H1 (cell line): ENCODE measurements around the gene DKC1. TPM values are rescaled to one million over a fixed set of nuclear protein-coding genes. Genes with fewer than 3 reads are reported as not detected.

Source experiments
- CTCF ChIA-PET: fragments of 300-600 bp; sonication (Branson Sonifier 250); formaldehyde crosslinking; loops from one replicate; lab custom pipeline; 2021; ENCODE audit not compliant: partially characterized antibody; lab: Charles Lee
- POLR2A ChIA-PET: fragments of 300-600 bp; sonication (Branson Sonifier 250); formaldehyde crosslinking; loops from one replicate; lab custom pipeline; 2021; ENCODE audit warnings: inconsistent platforms; ENCODE audit not compliant: partially characterized antibody; lab: Charles Lee
- DNase-seq, 2 experiments: peaks; one replicate each; pipeline versions ENCODE4 v3.0.0 to v3.0.0-alpha.2; 2010 to 2022; ENCODE audit warnings: low spot score in 2 of 2, low read depth in 1 of 2, mixed read lengths in 1 of 2
- FAIRE-seq: peaks from 2 replicates; lab custom pipeline; 2011; peaks lifted over from hg19 to GRCh38; lab: Jason Lieb, UNC
- H2AFZ ChIP-seq: 2 replicates; pipeline ENCODE4 v1.8.1; 2012; ENCODE audit warnings: low read length, inconsistent platforms
- H2AK5ac ChIP-seq: 2 replicates; pipeline ENCODE4 v1.6.1; 2013; ENCODE audit warnings: low read depth, low read length
- H2BK120ac ChIP-seq: replicated peaks from 2 replicates; pipeline ENCODE3; 2013; ENCODE audit warnings: low read depth, low read length, inconsistent platforms
- H2BK12ac ChIP-seq: 2 replicates; pipeline ENCODE4 v1.6.1; 2013; ENCODE audit warnings: low read depth, low read length
- H2BK15ac ChIP-seq: 2 replicates; pipeline ENCODE4 v1.6.1; 2013; ENCODE audit warnings: low read length
- H2BK20ac ChIP-seq: 2 replicates; pipeline ENCODE4 v1.6.1; 2013; ENCODE audit warnings: low read length
- H2BK5ac ChIP-seq: 2 replicates; pipeline ENCODE4 v1.6.1; 2013; ENCODE audit warnings: low read depth, low read length
- H3K14ac ChIP-seq: 2 replicates; pipeline ENCODE4 v1.6.1; 2013; ENCODE audit warnings: inconsistent platforms; ENCODE audit not compliant: insufficient read length
- H3K18ac ChIP-seq: 2 replicates; pipeline ENCODE4 v1.6.1; 2013; ENCODE audit warnings: low read length; ENCODE audit errors: extremely low read depth
- H3K23ac ChIP-seq: 2 replicates; pipeline ENCODE4 v1.6.1; 2013; ENCODE audit warnings: inconsistent platforms; ENCODE audit not compliant: insufficient read length
- H3K23me2 ChIP-seq: 2 replicates; pipeline ENCODE4 v1.6.1; 2013; ENCODE audit warnings: low read depth, low read length
- H3K27ac ChIP-seq: 2 replicates; pipeline ENCODE4 v1.6.1; 2011; ENCODE audit warnings: low read depth, low read length, inconsistent platforms
- H3K27me3 ChIP-seq, 4 experiments: replicated peaks in 1 of 4; 1 replicate in 1 of 4; 2 replicates in 3 of 4; pipeline versions ENCODE4 v1.6.1 to v1.8.1; 2011 to 2013; ENCODE audit warnings: low read length in 3 of 4, mild to moderate bottlenecking in 3 of 4, inconsistent platforms in 2 of 4, mixed read lengths in 2 of 4, moderate library complexity in 1 of 4; ENCODE audit not compliant: control insufficient read depth in 3 of 4, insufficient read depth in 3 of 4; ENCODE audit errors: extremely low read depth in 1 of 4
- H3K36me3 ChIP-seq, 4 experiments: 2 replicates each; pipeline versions ENCODE4 v1.6.1 to v1.8.1; 2011 to 2013; ENCODE audit warnings: mild to moderate bottlenecking in 4 of 4, low read length in 3 of 4, moderate library complexity in 2 of 4, control low read depth in 1 of 4, inconsistent platforms in 1 of 4; ENCODE audit not compliant: insufficient read depth in 4 of 4, control insufficient read depth in 2 of 4
- H3K4ac ChIP-seq: replicated peaks from 2 replicates; pipeline ENCODE3; 2013; ENCODE audit warnings: low read length, low read depth, mixed read lengths, inconsistent platforms; ENCODE audit not compliant: insufficient read length
- H3K4me1 ChIP-seq, 4 experiments: replicated peaks in 1 of 4; 1 replicate in 1 of 4; 2 replicates in 3 of 4; pipeline versions ENCODE4 v1.6.1 to v1.8.1; 2011 to 2013; ENCODE audit warnings: low read length in 3 of 4, inconsistent platforms in 2 of 4, mixed read lengths in 1 of 4; ENCODE audit not compliant: insufficient read depth in 4 of 4, control insufficient read depth in 3 of 4
- H3K4me2 ChIP-seq, 2 experiments: 2 replicates each; pipeline versions ENCODE4 v1.6.1 to v1.8.1; 2011 to 2013; ENCODE audit warnings: low read depth in 2 of 2, low read length in 2 of 2, control low read depth in 1 of 2, inconsistent platforms in 1 of 2, mild to moderate bottlenecking in 1 of 2; ENCODE audit not compliant: insufficient read depth in 1 of 2
- H3K4me3 ChIP-seq, 4 experiments: fragments of 200-600, 300-600 bp in 1 of 4; sonication (generic), shearing (Covaris generic), sonication (Bioruptor Twin) in 1 of 4; 2 replicates each; pipeline versions ENCODE4 v1.5.1 to v1.8.1; 2011 to 2016; ENCODE audit warnings: low read length in 4 of 4, low read depth in 3 of 4, control low read depth in 2 of 4, inconsistent platforms in 2 of 4, mild to moderate bottlenecking in 2 of 4, mixed read lengths in 1 of 4, moderate library complexity in 1 of 4; ENCODE audit not compliant: insufficient read depth in 2 of 4; ENCODE audit errors: extremely low read depth in 1 of 4
- H3K56ac ChIP-seq: replicated peaks from 2 replicates; pipeline ENCODE3; 2013; ENCODE audit warnings: low read depth, mild to moderate bottlenecking, mixed read lengths, low read length, inconsistent platforms; ENCODE audit not compliant: insufficient read length
- H3K79me1 ChIP-seq: 2 replicates; pipeline ENCODE4 v1.6.1; 2013; ENCODE audit warnings: low read depth, low read length, control low read depth
- H3K79me2 ChIP-seq, 2 experiments: 2 replicates each; pipeline versions ENCODE4 v1.6.1 to v1.8.1; 2012 to 2013; ENCODE audit warnings: low read length in 2 of 2, mild to moderate bottlenecking in 2 of 2, inconsistent platforms in 1 of 2; ENCODE audit not compliant: insufficient read depth in 2 of 2, control insufficient read depth in 1 of 2
- H3K9ac ChIP-seq, 4 experiments: replicated peaks in 1 of 4; 1 replicate in 1 of 4; 2 replicates in 3 of 4; pipeline versions ENCODE4 v1.6.1 to v1.8.1; 2011 to 2013; ENCODE audit warnings: low read depth in 3 of 4, low read length in 3 of 4, control low read depth in 2 of 4, mild to moderate bottlenecking in 2 of 4, moderate library complexity in 2 of 4, inconsistent platforms in 1 of 4; ENCODE audit errors: extremely low read depth in 1 of 4
- H3K9me3 ChIP-seq, 2 experiments: 2 replicates each; pipeline versions ENCODE4 v1.6.1 to v1.8.1; 2012 to 2013; ENCODE audit warnings: mild to moderate bottlenecking in 2 of 2, moderate library complexity in 2 of 2, control low read depth in 1 of 2, inconsistent platforms in 1 of 2, low read depth in 1 of 2, low read length in 1 of 2, mixed read lengths in 1 of 2; ENCODE audit not compliant: insufficient read depth in 2 of 2
- H4K20me1 ChIP-seq, 2 experiments: replicated peaks in 1 of 2; 2 replicates each; pipeline versions ENCODE3 to v1.8.1; 2011 to 2013; ENCODE audit warnings: inconsistent platforms in 2 of 2, low read length in 2 of 2, mild to moderate bottlenecking in 1 of 2; ENCODE audit not compliant: insufficient read depth in 2 of 2, control insufficient read depth in 1 of 2
- H4K5ac ChIP-seq: 2 replicates; pipeline ENCODE4 v1.6.1; 2013; ENCODE audit warnings: low read length, low read depth, mixed read lengths, inconsistent platforms; ENCODE audit not compliant: insufficient read length
- H4K8ac ChIP-seq: 2 replicates; pipeline ENCODE4 v1.8.0; 2013; ENCODE audit warnings: mild to moderate bottlenecking, moderate library complexity, low read length, inconsistent platforms; ENCODE audit not compliant: insufficient read depth; ENCODE audit errors: extremely low read depth
- H4K91ac ChIP-seq: replicated peaks from 2 replicates; pipeline ENCODE3; 2013; ENCODE audit warnings: low read length, mixed read lengths, inconsistent platforms; ENCODE audit not compliant: insufficient read length
- ASH2L ChIP-seq: fragments of 200-600, 300-600 bp; sonication (generic); IDR thresholded peaks from one replicate; pipeline ENCODE4 v1.7.1; 2017; ENCODE audit warnings: low read length
- BCL11A ChIP-seq, 2 experiments: IDR thresholded peaks; one replicate each; pipeline ENCODE4 v1.6.1; 2011; ENCODE audit warnings: low read depth in 2 of 2, low read length in 2 of 2, mild to moderate bottlenecking in 2 of 2
- KDM1A ChIP-seq: fragments of 200-600, 300-600 bp; sonication (generic); IDR thresholded peaks from 2 replicates; pipeline ENCODE4 v1.7.1; 2016; ENCODE audit warnings: mild to moderate bottlenecking, low read length, borderline replicate concordance
- PHF8 ChIP-seq: fragments of 200-600 bp; sonication (generic); conservative IDR thresholded peaks from 2 replicates; pipeline ENCODE4 v1.7.1; 2012; ENCODE audit warnings: low read depth, mild to moderate bottlenecking, inconsistent platforms, low read length, moderate library complexity
- RAD21 ChIP-seq, 2 experiments: IDR thresholded peaks in 1 of 2; conservative IDR thresholded peaks in 1 of 2; 2 replicates each; pipeline ENCODE4 v1.6.1; 2011; ENCODE audit warnings: low read depth in 2 of 2, low read length in 2 of 2, improper control_type of control experiment in 1 of 2, inconsistent platforms in 1 of 2, mild to moderate bottlenecking in 1 of 2, moderate library complexity in 1 of 2
- RFX5 ChIP-seq: IDR thresholded peaks from 2 replicates; pipeline ENCODE4 v1.6.1; 2011; ENCODE audit warnings: low read depth, low read length, improper control_type of control experiment, borderline replicate concordance
- RNF2 ChIP-seq: fragments of 200-900, 300-1000 bp; sonication (generic); IDR thresholded peaks from 2 replicates; pipeline ENCODE4 v1.7.1; 2016; ENCODE audit warnings: borderline replicate concordance, low read depth, mild to moderate bottlenecking, antibody characterized with exemption, low read length; ENCODE audit not compliant: poor library complexity, severe bottlenecking; ENCODE audit errors: missing control alignments
- TEAD4 ChIP-seq: IDR thresholded peaks from 2 replicates; pipeline ENCODE4 v1.6.1; 2012; ENCODE audit warnings: low read depth, low read length, inconsistent platforms, mixed read lengths
- WGBS, 2 experiments: shearing (Covaris generic) in 1 of 2; methylation state at CpG; one replicate each; pipeline versions ENCODE4 v1.1.6 to v1.1.7; 2013 to 2015; ENCODE audit warnings: low lambda C conversion rate in 2 of 2, mixed read lengths in 2 of 2, inconsistent platforms in 1 of 2, low coverage in 1 of 2, missing lambda C conversion rate in 1 of 2; ENCODE audit not compliant: insufficient replicate concordance in 2 of 2, insufficient coverage in 1 of 2, insufficient read length in 1 of 2; ENCODE audit errors: extremely low coverage in 1 of 2, missing lambda C conversion rate in 1 of 2; 5-methylcytosine and 5-hydroxymethylcytosine counted together
- polyA plus RNA-seq, 7 experiments: library from polyadenylated mRNA; depleted of rRNA in 3 of 7; stranded (reverse) in 5 of 7; unstranded in 2 of 7; fragments of >200 nt in 5 of 7; fragments of 200-250 nt in 2 of 7; gene quantifications; 1 replicate in 5 of 7; 2 replicates in 1 of 7; 4 replicates in 1 of 7; pipeline versions ENCODE4 v1.2.1 to v1.2.3, GENCODE V29; 2011 to 2013; ENCODE audit warnings: missing spikeins in 2 of 7, mixed read lengths in 2 of 7
- total RNA-seq: library from RNA; stranded (reverse); fragmentation: NEBNext Ultra II Directional; extraction: Animal tissue kit (Norgen Biotek cat#: 25700); gene quantifications from 2 replicates; pipeline ENCODE4 v1.2.1, GENCODE V29; 2021

DKC1 gene
- total and polyA plus RNA-seq, 2 of the 8 experiments (the other 6 are each of a cell fraction or from before 2014, with no cell fraction given) = 65.6 to 143 TPM

GRCh38 chrX:154804261-154804956, 41.7 kb downstream of the DKC1 start:
- H3K9me3 ChIP-seq = no peaks in the 10 kb centered on the region; a peak in 1 of 4 replicates
- H3K23ac ChIP-seq = no peak overlapping the region
- no peak for TF ChIP-seq ASH2L
- TF ChIP-seq RAD21 (IDR thresholded peaks at IDR 0.05 in 1 of 2, conservative IDR thresholded peaks at IDR 0.05 in 1 of 2; ENCODE audit: low read depth in 2 of 2, low read length in 2 of 2) = no peak
- no peak for TF ChIP-seq RNF2
- no peak for TF ChIP-seq BCL11A (IDR thresholded peaks at IDR 0.05; ENCODE audit: low read depth in 2 of 2, low read length in 2 of 2)
- no peak for TF ChIP-seq RFX5
- no peak for TF ChIP-seq KDM1A
- TF ChIP-seq TEAD4 = no peak
- TF ChIP-seq PHF8 = no peak
- H3K14ac ChIP-seq = no peak overlapping the region
- no peak overlapping the region for H2BK5ac ChIP-seq
- POLR2A ChIA-PET = interaction anchor here (0.9 to 1.6 kb wide), 4 partner anchors 14 to 41 kb away, joined by 3 to 4 read pairs (median 4); no protein-coding TSS in a partner anchor
- H3K4ac ChIP-seq = no peak overlapping the region
- peaks cover 2% of the 10 kb centered on the region; the same call in 1 of the 2 replicates for H3K23me2 ChIP-seq
- no peaks in the 10 kb centered on the region for H3K79me1 ChIP-seq
- no peak overlapping the region for H3K56ac ChIP-seq
- no peak overlapping the region for H2AK5ac ChIP-seq
- DNase-seq (no peak), FAIRE-seq (no peak)
- H2BK20ac ChIP-seq = no peak overlapping the region
- no peak overlapping the region for H4K5ac ChIP-seq
- no peak overlapping the region for H3K27ac ChIP-seq
- peaks cover 0 to 27% (median 19%) of the 10 kb centered on the region in 4 experiments; a peak in 6 of 7 replicates for H3K27me3 ChIP-seq
- H4K91ac ChIP-seq = no peak overlapping the region
- peak overlapping the region; percentile 45 to 64 (median 55); a peak in 7 of 8 replicates for H3K4me3 ChIP-seq
- H3K36me3 ChIP-seq = no peaks in the 10 kb centered on the region
- H2BK15ac ChIP-seq = no peak overlapping the region
- peaks cover 0 to 3% of the 10 kb centered on the region in 2 experiments for H4K20me1 ChIP-seq
- no peak overlapping the region for H2AFZ ChIP-seq
- CTCF ChIA-PET = interaction anchor here (1.0 kb wide), 1 partner anchor 58 kb away, joined by 3 read pairs; no protein-coding TSS in a partner anchor
- 69% methylated on average over 6 of the region's 7 CpGs; no CpG with 5 or more reads in 1 of the 2 experiments for WGBS, 2 experiments
- no peak overlapping the region for H4K8ac ChIP-seq
- H2BK12ac ChIP-seq = no peak overlapping the region
- H3K4me2 ChIP-seq = peak overlapping the region; percentile 86 to 92
- H3K4me1 ChIP-seq = peaks cover 0 to 8% (median 6%) of the 10 kb centered on the region in 4 experiments; a peak in 5 of 7 replicates
- no peak overlapping the region for H2BK120ac ChIP-seq
- no peak overlapping the region; a peak in 1 of 7 replicates for H3K9ac ChIP-seq
- no peak overlapping the region for H3K18ac ChIP-seq
- H3K79me2 ChIP-seq = no peaks in the 10 kb centered on the region
